HCT116 (cell line): Measurements from ENCODE around the gene PHF2. TPM values are rescaled to one million over a fixed set of nuclear protein-coding genes. Genes with fewer than 3 reads are reported as not detected.

Experiments used
- ATAC-seq: fragments of 200-7000 bp; cut with Tn5 transposase; 2 replicates; pipeline ENCODE4 v1.9.1; 2020; ENCODE audit warnings: mild to moderate bottlenecking, moderate library complexity
- BruUV-seq: library from RNA; stranded (reverse); fragments of 400-500 nt; replicated peaks from 2 replicates; lab custom pipeline; 2021; lab: Mats Ljungman, UMichigan
- CTCF ChIA-PET: fragments of 300-600 bp; sonication (Branson Sonifier 250); formaldehyde crosslinking; loops from one replicate; lab custom pipeline; 2021; ENCODE audit warnings: antibody characterized with exemption; lab: Charles Lee
- POLR2A ChIA-PET: fragments of 300-600, 350-600 bp; sonication (Branson Sonifier 250); formaldehyde crosslinking; loops from one replicate; lab custom pipeline; 2021; ENCODE audit warnings: antibody characterized with exemption; lab: Charles Lee
- RAD21 ChIA-PET, 2 experiments: fragments of 300-600 bp; sonication (Branson Sonifier 250); formaldehyde crosslinking; loops; one replicate each; lab custom pipeline; 2023; ENCODE audit warnings: low total read pairs in 2 of 2; ENCODE audit not compliant: uncharacterized antibody in 2 of 2, unreplicated experiment in 2 of 2, low non-redundant PET in 1 of 2; lab: Charles Lee
- DNase-seq: peaks from one replicate; pipeline ENCODE4 v3.0.0-alpha.2; 2010; ENCODE audit warnings: low read depth, low spot score
- H2AFZ ChIP-seq: fragments of 200-600 bp; shearing (Covaris generic), sonication (generic); 2 replicates; pipeline ENCODE4 v1.6.1; 2017; ENCODE audit warnings: low read depth, mixed run types, mixed read lengths, antibody characterized with exemption, low read length; ENCODE audit not compliant: poor library complexity, severe bottlenecking
- H3K27ac ChIP-seq: 2 replicates; pipeline ENCODE4 v1.5.1; 2012; ENCODE audit warnings: low read depth, low read length
- H3K27me3 ChIP-seq: fragments of 200-600 bp; sonication (generic); 2 replicates; pipeline ENCODE4 v1.6.1; 2016; ENCODE audit warnings: mixed run types, low read length, mixed read lengths; ENCODE audit not compliant: insufficient read depth
- H3K36me3 ChIP-seq, 2 experiments: fragments of 200-500 bp in 1 of 2; fragments of 200-600 bp in 1 of 2; sonication (Bioruptor generic) in 1 of 2; sonication (generic) in 1 of 2; 2 replicates each; pipeline versions ENCODE4 v1.5.1 to v1.6.1; 2014 to 2016; ENCODE audit warnings: low read length in 2 of 2, inconsistent platforms in 1 of 2, mixed read lengths in 1 of 2, mixed run types in 1 of 2; ENCODE audit not compliant: insufficient read depth in 2 of 2, control insufficient read depth in 1 of 2
- H3K4me1 ChIP-seq, 2 experiments: fragments of 200-600 bp in 1 of 2; sonication (generic) in 1 of 2; 2 replicates each; pipeline versions ENCODE4 v1.5.1 to v1.6.1; 2012 to 2017; ENCODE audit warnings: low read length in 2 of 2, inconsistent platforms in 1 of 2, mild to moderate bottlenecking in 1 of 2, mixed read lengths in 1 of 2, mixed run types in 1 of 2, moderate library complexity in 1 of 2; ENCODE audit not compliant: insufficient read depth in 2 of 2, control insufficient read depth in 1 of 2
- H3K4me2 ChIP-seq: fragments of 200-600 bp; sonication (generic); 2 replicates; pipeline ENCODE4 v1.6.1; 2017; ENCODE audit warnings: mixed run types, low read length, mixed read lengths
- H3K4me3 ChIP-seq, 2 experiments: fragments of 200-600 bp in 1 of 2; sonication (generic) in 1 of 2; replicated peaks in 1 of 2; 2 replicates each; pipeline ENCODE4 v1.5.1; 2011 to 2016; ENCODE audit warnings: low read length in 2 of 2, control low read depth in 1 of 2, low read depth in 1 of 2, mild to moderate bottlenecking in 1 of 2, mixed read lengths in 1 of 2, mixed run types in 1 of 2
- H3K79me2 ChIP-seq: fragments of 200-600 bp; sonication (generic); 2 replicates; pipeline ENCODE4 v1.6.1; 2017; ENCODE audit warnings: mild to moderate bottlenecking, mixed run types, low read length, moderate library complexity, mixed read lengths; ENCODE audit not compliant: insufficient read depth
- H3K9ac ChIP-seq: fragments of 200-600 bp; sonication (generic); 2 replicates; pipeline ENCODE4 v1.6.1; 2016; ENCODE audit warnings: low read length, mixed read lengths
- H3K9me2 ChIP-seq: fragments of 200-600 bp; sonication (generic), shearing (Covaris generic); 2 replicates; pipeline ENCODE4 v1.6.1; 2017; ENCODE audit warnings: mixed run types, mild to moderate bottlenecking, moderate library complexity; ENCODE audit not compliant: insufficient read depth
- H3K9me3 ChIP-seq, 2 experiments: fragments of 200-500 bp in 1 of 2; fragments of 200-600 bp in 1 of 2; sonication (Bioruptor generic) in 1 of 2; sonication (generic) in 1 of 2; 2 replicates each; pipeline ENCODE4 v1.6.1; 2014 to 2017; ENCODE audit warnings: low read length in 2 of 2, mixed read lengths in 2 of 2, inconsistent platforms in 1 of 2, low read depth in 1 of 2, mild to moderate bottlenecking in 1 of 2, mixed run types in 1 of 2, moderate library complexity in 1 of 2; ENCODE audit not compliant: control insufficient read depth in 1 of 2, insufficient read depth in 1 of 2
- H4K20me1 ChIP-seq: fragments of 200-600 bp; sonication (generic), shearing (Covaris generic); 2 replicates; pipeline ENCODE4 v1.6.1; 2017; ENCODE audit warnings: mixed run types, mild to moderate bottlenecking, moderate library complexity; ENCODE audit not compliant: insufficient read depth
- EZH2phosphoT487 ChIP-seq: fragments of 200-600 bp; IDR thresholded peaks from 2 replicates; pipeline ENCODE4 v1.6.1; 2018; ENCODE audit warnings: antibody characterized with exemption, borderline replicate concordance
- FOSL1 ChIP-seq: IDR thresholded peaks from 2 replicates; pipeline ENCODE4 v1.6.1; 2012; ENCODE audit warnings: low read depth
- JUND ChIP-seq: IDR thresholded peaks from 2 replicates; pipeline ENCODE4 v1.6.1; 2012
- MAX ChIP-seq: IDR thresholded peaks from 2 replicates; pipeline ENCODE4 v1.6.1; 2012
- REST ChIP-seq: IDR thresholded peaks from 2 replicates; pipeline ENCODE4 v1.6.1; 2012; ENCODE audit warnings: low read depth
- SP1 ChIP-seq: IDR thresholded peaks from 2 replicates; pipeline ENCODE4 v1.6.1; 2012; ENCODE audit warnings: low read depth
- intact Hi-C: fragments of 100-400 bp; cut with micrococcal nuclease; formaldehyde crosslinking; loops from 2 replicates; pipeline ENCODE4 v1.10.0; 2022
- total RNA-seq: library from RNA; stranded (reverse); gene quantifications from one replicate; pipeline ENCODE4 v1.2.1, GENCODE V29; 2021; ENCODE audit not compliant: unreplicated experiment

PHF2 gene
- total RNA-seq, 1 experiment from 2014 or later = 20.6 TPM

GRCh38 chr9:93721417-93721965 lies 145.1 kb downstream of the PHF2 start (continued):
- TF ChIP-seq REST = no peak
- TF ChIP-seq EZH2phosphoT487 = no peak

DNA sequence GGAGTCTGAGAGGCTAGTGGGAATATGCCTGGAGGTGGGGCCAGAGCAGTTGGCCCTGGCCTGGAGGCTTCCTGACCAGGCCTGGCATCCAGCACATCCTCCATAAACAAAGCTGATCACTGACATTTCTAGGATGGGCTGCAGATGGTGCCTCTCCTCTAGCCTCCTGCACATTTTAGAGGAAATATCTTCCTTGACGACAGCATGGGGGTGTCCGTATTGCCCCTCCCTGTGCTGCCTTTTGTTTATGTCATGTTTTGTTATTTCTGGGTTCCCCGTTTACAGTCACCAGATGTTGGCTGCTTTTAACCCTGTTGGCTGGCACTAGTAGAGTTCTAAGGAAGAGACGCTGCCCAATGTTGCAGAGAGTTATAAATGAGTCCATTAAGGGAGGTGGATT lies 148.5 kb downstream of the PHF2 start:
- Histone ChIP-seq H3K79me2 (no peaks in the 10 kb centered on the region), H3K4me1 (no peaks in the 10 kb centered on the region), H3K9me2 (no peaks in the 10 kb centered on the region), H3K27ac (no peak overlapping the region), H3K27me3 (no peaks in the 10 kb centered on the region), H4K20me1 (no peaks in the 10 kb centered on the region), H2AFZ (no peak overlapping the region), H3K9me3 (no peaks in the 10 kb centered on the region), H3K4me3 (no peak overlapping the region), H3K9ac (no peak overlapping the region), H3K36me3 (no peaks in the 10 kb centered on the region), H3K4me2 (no peak overlapping the region)
- intact Hi-C loops = no loop called here
- TF ChIP-seq SP1 (no peak), REST (no peak), JUND (no peak), MAX (no peak), FOSL1 (no peak)
- no peak for ATAC-seq
- no peak for DNase-seq
- ChIA-PET RAD21 (no interaction called here), CTCF (no interaction called here), POLR2A (no interaction called here)
- BruUV-seq = no TSS peak
